Measurements from ENCODE around the gene SPACA7.

Gene SPACA7

GRCh38 chr13:112465251-112466131, 89.3 kb downstream of the SPACA7 start:
- DNase-seq (ENCODE audit: low read depth): no peak

GRCh38 chr13:112466132-112467058, 90.2 kb downstream of the SPACA7 start:
- DNase-seq (ENCODE audit: low read depth): no peak

DNA sequence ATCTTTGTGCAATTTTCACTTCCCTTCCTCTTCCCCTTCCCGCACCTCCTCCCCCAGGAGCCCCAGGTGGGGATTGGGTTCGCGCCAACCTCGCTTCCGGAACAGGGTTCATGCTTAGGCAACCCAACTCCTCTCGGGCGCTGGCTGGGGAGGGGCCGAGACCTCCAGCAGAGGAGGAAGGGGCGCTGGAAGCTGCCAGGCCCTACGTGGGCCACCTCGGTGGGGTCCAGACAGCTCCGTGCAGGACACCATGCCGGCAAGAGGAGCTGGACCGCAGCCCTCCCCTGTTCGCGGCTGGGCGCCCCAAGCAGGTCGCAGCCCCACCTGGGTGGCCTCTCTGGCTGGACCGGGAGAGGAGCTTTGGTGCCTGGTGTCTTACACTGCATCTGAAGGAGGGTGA, 91.1 kb downstream of the SPACA7 start:
- no peak for DNase-seq (ENCODE audit: low read depth)

DNA sequence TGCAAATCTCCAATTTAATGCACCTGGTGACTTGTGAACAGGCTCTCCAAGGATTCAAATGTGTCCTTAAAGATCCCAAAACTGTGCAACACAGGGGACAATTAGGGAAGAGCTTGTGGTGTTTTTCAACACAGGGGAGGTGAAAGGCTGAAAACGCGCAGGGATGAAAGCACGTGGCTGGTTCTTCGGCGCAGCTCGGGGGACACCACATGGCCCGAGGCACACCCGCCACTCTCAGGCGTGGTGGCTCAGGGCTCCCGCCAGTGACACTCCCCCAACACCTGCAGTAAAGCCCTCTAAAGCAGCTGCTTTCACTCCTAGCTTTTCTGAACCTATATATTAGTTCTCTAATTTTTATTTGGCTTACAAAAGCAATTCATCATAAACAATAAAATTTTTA, 91.9 kb downstream of the SPACA7 start:
- DNase-seq (ENCODE audit: low read depth): no peak

DNA sequence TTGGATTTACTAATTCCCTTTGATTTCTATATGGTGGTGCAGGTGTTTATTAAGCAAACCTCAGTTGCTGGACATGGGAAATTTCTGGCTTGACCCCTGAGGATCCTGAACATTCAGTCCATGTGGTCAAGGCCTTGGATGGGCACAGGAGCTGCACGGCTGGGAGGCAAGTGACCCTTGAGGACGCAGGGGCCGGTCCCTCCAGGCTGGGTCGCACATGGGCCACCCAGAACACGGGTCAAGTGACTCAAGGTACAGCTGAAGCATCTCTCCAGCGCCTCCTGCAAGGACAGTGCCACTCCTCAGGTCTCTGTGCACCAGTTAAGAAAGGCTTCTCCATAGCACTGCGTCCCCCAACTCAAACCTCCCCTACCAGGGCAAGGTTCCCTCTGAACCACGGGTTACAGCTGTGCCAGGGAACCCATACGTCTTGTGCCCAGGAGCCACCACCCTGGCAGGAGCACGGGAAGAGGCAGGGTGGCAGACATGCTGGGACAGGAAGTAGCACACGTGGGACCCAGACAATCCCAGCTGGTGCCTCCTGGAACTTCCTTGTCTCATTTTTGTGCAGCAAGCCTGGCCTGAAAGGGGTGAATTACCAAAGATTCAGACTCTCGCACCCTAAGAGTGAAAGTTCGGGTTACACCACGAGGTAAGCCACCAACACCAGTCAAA, 93.1 kb downstream of the SPACA7 start:
- no peak for DNase-seq (ENCODE audit: low read depth)

DNA sequence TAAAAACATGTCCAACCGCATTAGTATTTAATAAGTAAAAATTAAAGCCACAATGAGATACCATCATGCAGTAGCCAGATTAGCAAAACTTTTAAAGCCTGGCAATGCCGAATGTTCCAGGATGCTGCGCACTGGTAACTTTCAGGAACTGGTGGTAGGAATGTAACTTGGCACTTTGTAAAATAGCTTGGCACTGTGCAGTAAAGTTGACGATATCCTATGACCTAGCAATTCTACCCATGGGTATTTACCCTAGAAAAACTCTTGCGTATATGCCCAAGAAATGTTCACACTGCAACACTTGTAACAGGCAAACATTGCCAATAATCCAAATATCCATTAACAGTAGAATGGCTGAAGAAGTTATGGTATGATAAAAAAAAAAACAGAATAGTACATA, 97.7 kb downstream of the SPACA7 start:
- no peak for DNase-seq (ENCODE audit: low read depth)

DNA sequence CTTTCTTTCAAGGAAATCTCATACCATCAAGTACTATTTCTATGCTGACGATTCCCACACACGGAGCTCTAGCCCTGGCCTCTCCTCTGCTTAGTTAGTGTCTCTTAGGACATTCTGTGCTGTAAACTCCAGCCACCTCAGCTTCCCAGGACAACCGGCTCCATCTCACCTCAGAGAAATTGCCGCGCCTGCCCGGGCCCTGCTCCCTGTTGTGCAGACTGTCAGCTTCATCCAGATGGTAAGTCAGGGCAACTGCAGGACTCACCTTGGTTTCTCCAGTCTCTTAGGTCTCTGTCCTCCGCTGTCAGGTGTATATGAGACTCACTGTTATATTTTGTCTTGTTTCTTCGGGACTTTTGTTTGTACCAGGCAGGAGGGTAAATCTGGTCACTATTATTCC, 98.7 kb downstream of the SPACA7 start:
- no peak for DNase-seq (ENCODE audit: low read depth)

- no peak for DNase-seq (ENCODE audit: low read depth)
Measured at GRCh38 chr13:112475889-112476288, 99.7 kb downstream of the SPACA7 start.

DNA sequence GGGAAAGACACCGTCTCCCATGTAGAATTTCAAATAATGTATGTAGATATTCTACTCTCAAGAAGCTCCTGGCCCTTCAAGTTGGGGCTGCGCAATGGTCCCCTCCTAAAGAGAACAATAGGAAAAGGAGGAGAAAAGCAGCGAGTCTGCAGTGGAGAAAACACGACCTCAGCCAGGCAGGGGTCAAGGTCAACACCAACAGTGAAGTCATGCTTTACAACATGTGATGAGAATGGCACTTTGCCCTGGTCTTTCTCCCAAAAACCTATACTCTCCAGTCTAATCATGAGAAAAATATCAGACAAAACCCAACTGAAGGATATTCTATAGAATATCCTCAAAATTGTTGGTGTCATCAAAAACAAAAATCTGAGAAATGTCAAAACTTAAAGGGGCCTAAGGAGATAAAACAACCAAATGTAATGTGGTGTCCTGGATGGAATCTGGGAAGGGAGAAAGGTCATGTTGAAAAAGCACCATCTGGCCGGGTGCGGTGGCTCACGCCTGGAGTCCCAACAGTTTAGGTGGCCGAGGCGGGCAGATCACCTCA, 101.0 kb downstream of the SPACA7 start:
- no peak for DNase-seq (ENCODE audit: low read depth)

GRCh38 chr13:112479389-112479788, 103.2 kb downstream of the SPACA7 start:
- DNase-seq (ENCODE audit: low read depth): no peak

DNA sequence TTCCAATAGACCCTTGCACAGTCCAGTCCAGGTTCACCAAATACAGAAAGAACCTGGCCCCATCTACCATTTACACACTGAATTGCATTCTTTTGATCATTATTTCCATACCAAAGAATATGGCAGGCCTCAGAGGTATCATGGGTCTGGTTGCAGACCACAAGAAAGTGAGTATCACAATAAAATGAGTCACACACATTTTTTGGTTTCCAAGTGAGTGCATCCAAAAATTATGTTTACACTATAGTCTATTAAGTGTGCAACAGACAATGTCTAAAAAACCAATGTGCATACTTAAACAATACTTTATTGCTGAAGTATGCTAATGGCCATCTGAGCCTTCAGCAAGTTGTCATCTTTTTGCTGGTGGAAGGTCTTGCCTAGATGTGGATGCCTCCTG, 105.3 kb downstream of the SPACA7 start:
- DNase-seq (ENCODE audit: low read depth): no peak

DNA sequence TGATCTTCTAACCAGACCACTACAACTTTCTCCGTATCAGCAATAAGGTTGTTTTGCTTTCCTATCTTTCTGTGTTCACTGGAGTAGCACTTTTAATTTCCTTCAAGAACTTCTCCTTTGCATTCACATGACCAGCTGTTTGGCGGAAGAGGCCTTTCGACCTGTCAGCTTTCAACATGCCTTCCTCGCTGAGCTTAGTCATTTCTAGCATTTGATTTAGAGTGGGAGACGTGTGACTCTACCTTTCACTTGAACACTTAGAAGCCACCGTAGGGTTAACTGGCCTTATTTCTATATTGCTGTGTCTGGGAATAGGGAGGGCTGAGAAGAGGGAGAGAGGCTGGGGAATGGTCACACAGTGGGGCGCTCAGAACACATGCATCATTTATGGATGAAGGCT, 107.1 kb downstream of the SPACA7 start:
- no peak for DNase-seq (ENCODE audit: low read depth)
